Liver (tissue), 9 donors: ENCODE results near the gene MAP6. TPM values are rescaled to one million over a fixed set of nuclear protein-coding genes. Genes with fewer than 3 reads are reported as not detected.

Source experiments
- DNase-seq: peaks from one replicate; pipeline ENCODE4 v3.0.0-alpha.2; 2017; ENCODE audit warnings: low spot score
- H3K27ac ChIP-seq, 2 donors: one replicate each; pipeline ENCODE4 v1.7.0; 2013; ENCODE audit warnings: inconsistent platforms in 2 of 2, low read length in 2 of 2, control low read depth in 1 of 2, low read depth in 1 of 2, mild to moderate bottlenecking in 1 of 2
- H3K27me3 ChIP-seq, 4 donors: one replicate each; pipeline versions ENCODE4 v1.6.1 to v1.7.0; 2013; ENCODE audit warnings: low read length in 3 of 4, inconsistent platforms in 1 of 4, mild to moderate bottlenecking in 1 of 4, moderate library complexity in 1 of 4; ENCODE audit not compliant: control insufficient read depth in 4 of 4, insufficient read depth in 4 of 4
- H3K36me3 ChIP-seq, 4 donors: one replicate each; pipeline versions ENCODE4 v1.6.1 to v1.7.0; 2013; ENCODE audit warnings: low read length in 3 of 4, mild to moderate bottlenecking in 3 of 4, low read depth in 1 of 4, moderate library complexity in 1 of 4; ENCODE audit not compliant: control insufficient read depth in 4 of 4, insufficient read depth in 3 of 4
- H3K4me1 ChIP-seq, 4 donors: one replicate each; pipeline versions ENCODE4 v1.6.1 to v1.7.0; 2013; ENCODE audit warnings: low read length in 3 of 4, mild to moderate bottlenecking in 3 of 4, moderate library complexity in 1 of 4; ENCODE audit not compliant: control insufficient read depth in 4 of 4, insufficient read depth in 4 of 4
- H3K4me3 ChIP-seq, 3 donors: one replicate each; pipeline versions ENCODE4 v1.6.1 to v1.7.0; 2013; ENCODE audit warnings: low read length in 3 of 3, control low read depth in 1 of 3, low read depth in 1 of 3, mild to moderate bottlenecking in 1 of 3
- H3K9ac ChIP-seq, 2 donors: one replicate each; pipeline ENCODE4 v1.7.0; 2013; ENCODE audit warnings: low read length in 2 of 2, mild to moderate bottlenecking in 2 of 2, moderate library complexity in 2 of 2, control low read depth in 1 of 2, low read depth in 1 of 2
- H3K9me3 ChIP-seq, 4 donors: one replicate each; pipeline versions ENCODE4 v1.6.1 to v1.7.0; 2013; ENCODE audit warnings: low read length in 3 of 4; ENCODE audit not compliant: control insufficient read depth in 4 of 4
- ATF3 ChIP-seq: IDR thresholded peaks from 2 replicates; pipeline ENCODE4 v1.6.1; 2016; ENCODE audit warnings: antibody characterized with exemption
- CTCF ChIP-seq: fragments of 150-350 bp; IDR thresholded peaks from 2 replicates; pipeline ENCODE4 v1.5.1; 2017; ENCODE audit warnings: improper control_type of control experiment, low read depth, low read length; ENCODE audit not compliant: missing input control
- EGR1 ChIP-seq, 2 donors: IDR thresholded peaks; 2 replicates each; pipeline ENCODE4 v1.6.1; 2016 to 2018; ENCODE audit warnings: antibody characterized with exemption in 2 of 2, low read depth in 2 of 2
- FOXA1 ChIP-seq: IDR thresholded peaks from 2 replicates; pipeline ENCODE4 v1.6.1; 2016; ENCODE audit warnings: antibody characterized with exemption
- FOXA2 ChIP-seq: IDR thresholded peaks from 2 replicates; pipeline ENCODE4 v1.6.1; 2016; ENCODE audit warnings: antibody characterized with exemption
- GABPA ChIP-seq, 2 donors: IDR thresholded peaks in 1 of 2; conservative IDR thresholded peaks in 1 of 2; 2 replicates each; pipeline ENCODE4 v1.6.1; 2016; ENCODE audit warnings: antibody characterized with exemption in 2 of 2, mild to moderate bottlenecking in 1 of 2, moderate library complexity in 1 of 2
- HNF4A ChIP-seq, 2 donors: conservative IDR thresholded peaks; 2 replicates each; pipeline ENCODE4 v1.6.1; 2016; ENCODE audit warnings: antibody characterized with exemption in 2 of 2, mild to moderate bottlenecking in 2 of 2
- HNF4G ChIP-seq: IDR thresholded peaks from 2 replicates; pipeline ENCODE4 v1.6.1; 2016; ENCODE audit warnings: antibody characterized with exemption
- JUND ChIP-seq, 2 donors: IDR thresholded peaks; 2 replicates each; pipeline ENCODE4 v1.6.1; 2016; ENCODE audit warnings: antibody characterized with exemption in 2 of 2
- MAX ChIP-seq: IDR thresholded peaks from 2 replicates; pipeline ENCODE4 v1.6.1; 2016; ENCODE audit warnings: antibody characterized with exemption
- NR2F2 ChIP-seq: IDR thresholded peaks from 2 replicates; pipeline ENCODE4 v1.6.1; 2016; ENCODE audit warnings: antibody characterized with exemption
- RAD21 ChIP-seq, 2 donors: IDR thresholded peaks; 2 replicates each; pipeline ENCODE4 v1.6.1; 2016; ENCODE audit warnings: antibody characterized with exemption in 2 of 2, mild to moderate bottlenecking in 2 of 2
- REST ChIP-seq: IDR thresholded peaks from 2 replicates; pipeline ENCODE4 v1.6.1; 2016; ENCODE audit warnings: antibody characterized with exemption, mild to moderate bottlenecking
- RXRA ChIP-seq, 2 donors: IDR thresholded peaks; 2 replicates each; pipeline ENCODE4 v1.6.1; 2017 to 2018; ENCODE audit warnings: antibody characterized with exemption in 2 of 2, mild to moderate bottlenecking in 1 of 2
- SP1 ChIP-seq: IDR thresholded peaks from 2 replicates; pipeline ENCODE4 v1.6.1; 2018; ENCODE audit warnings: antibody characterized with exemption, mild to moderate bottlenecking
- TAF1 ChIP-seq: conservative IDR thresholded peaks from 2 replicates; pipeline ENCODE4 v1.6.1; 2016; ENCODE audit warnings: antibody characterized with exemption, mild to moderate bottlenecking
- YY1 ChIP-seq: IDR thresholded peaks from 2 replicates; pipeline ENCODE4 v1.6.1; 2016; ENCODE audit warnings: antibody characterized with exemption, mild to moderate bottlenecking
- ZBTB33 ChIP-seq: IDR thresholded peaks from 2 replicates; pipeline ENCODE4 v1.6.1; 2016; ENCODE audit warnings: antibody characterized with exemption
- WGBS: extraction: QIAGEN DNeasy Blood & Tissue Kit; methylation state at CpG from one replicate; pipeline ENCODE4 v1.1.7; 2013; 5-methylcytosine and 5-hydroxymethylcytosine counted together
- polyA plus RNA-seq, 2 donors: library from polyadenylated mRNA; stranded (reverse) in 1 of 2; unstranded in 1 of 2; fragments of 200-250 nt in 1 of 2; fragments of >200 nt in 1 of 2; fragmentation: Nextera tagmentation in 1 of 2; extraction: Ambion mirVana in 1 of 2; gene quantifications; one replicate each; pipeline versions ENCODE4 v1.2.1 to v1.2.3, GENCODE V29; 2013 to 2015
- total RNA-seq, 2 donors: library from RNA; depleted of rRNA; stranded (reverse); fragments of >200 nt; gene quantifications; one replicate each; pipeline ENCODE4 v1.2.3, GENCODE V29; 2014
- donor health status: healthy.
- donor health status: healthy.
- donor health status: healthy.
- donor health status: healthy.
- donor health status: healthy.

The MAP6 gene
- total and polyA plus RNA-seq, 4 donors: 0.22 to 0.36 (median 0.24) TPM

GRCh38 chr11:75602951-75603350, 65.9 kb downstream of the MAP6 start:
- Histone ChIP-seq H3K27me3 (no peaks in the 10 kb centered on the region), H3K9me3 (no peaks in the 10 kb centered on the region), H3K4me1 (no peaks in the 10 kb centered on the region), H3K27ac (no peak overlapping the region), H3K36me3 (no peaks in the 10 kb centered on the region), H3K4me3 (no peak overlapping the region), H3K9ac (no peak overlapping the region)
- WGBS: 84% methylated on average over 8 of the region's 8 CpGs
- no peak for DNase-seq
- no peak for TF ChIP-seq RXRA (IDR thresholded peaks at IDR 0.05)
- TF ChIP-seq REST: no peak
- TF ChIP-seq GABPA (IDR thresholded peaks at IDR 0.05 in 1 of 2, conservative IDR thresholded peaks at IDR 0.05 in 1 of 2): no peak
- TF ChIP-seq SP1: no peak

GRCh38 chr11:75601494-75601893, 67.3 kb downstream of the MAP6 start:
- Histone ChIP-seq H3K4me3 (no peak overlapping the region), H3K9ac (no peak overlapping the region), H3K27ac (no peak overlapping the region), H3K36me3 (no peaks in the 10 kb centered on the region), H3K9me3 (no peaks in the 10 kb centered on the region), H3K27me3 (no peaks in the 10 kb centered on the region), H3K4me1 (no peaks in the 10 kb centered on the region)
- no peak for TF ChIP-seq ZBTB33
- no peak for TF ChIP-seq RAD21 (IDR thresholded peaks at IDR 0.05)
- TF ChIP-seq MAX: no peak
- TF ChIP-seq GABPA (IDR thresholded peaks at IDR 0.05 in 1 of 2, conservative IDR thresholded peaks at IDR 0.05 in 1 of 2): no peak
- no peak for TF ChIP-seq JUND (IDR thresholded peaks at IDR 0.05)
- no peak for TF ChIP-seq HNF4G
- no peak for TF ChIP-seq ATF3
- no peak for TF ChIP-seq CTCF
- TF ChIP-seq NR2F2: no peak
- TF ChIP-seq REST: no peak
- no peak for TF ChIP-seq RXRA (IDR thresholded peaks at IDR 0.05)
- TF ChIP-seq TAF1: no peak
- no peak for TF ChIP-seq SP1
- no peak for TF ChIP-seq HNF4A (conservative IDR thresholded peaks at IDR 0.05)
- no peak for TF ChIP-seq FOXA1
- TF ChIP-seq YY1: no peak
- no peak for TF ChIP-seq FOXA2
- TF ChIP-seq EGR1 (IDR thresholded peaks at IDR 0.05; ENCODE audit: low read depth in 2 of 2): no peak
- 86% methylated on average over 7 of the region's 7 CpGs for WGBS
- no peak for DNase-seq
